Measurements from ENCODE around the gene PRM3.

The PRM3 gene

DNA sequence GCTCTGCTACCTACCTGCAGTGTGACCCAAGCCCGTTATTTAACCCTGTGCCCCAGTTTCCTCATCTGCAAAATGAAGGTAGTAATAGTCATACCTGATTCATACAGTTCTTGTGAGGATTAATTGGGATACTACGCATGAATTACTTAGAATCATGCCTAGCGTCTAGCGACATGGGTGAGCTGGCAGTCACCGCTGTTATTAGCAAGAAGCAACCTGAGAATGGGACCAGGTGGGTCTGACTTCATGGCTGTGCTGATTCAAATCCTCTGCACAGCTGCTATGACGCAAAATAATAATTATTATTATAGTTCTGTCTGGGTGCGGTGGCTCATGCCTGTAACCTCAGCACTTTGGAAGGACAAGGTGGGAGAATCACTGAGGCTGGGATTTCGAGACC, 25.3 kb downstream of the PRM3 start:
- Histone ChIP-seq H3K36me3 (ENCODE audit: control insufficient read depth, insufficient read depth, low read length) (0 out of 2 replicates have a peak, but pooled peaks cover 1% of the 10 kb centered on the region), H3K27me3 (ENCODE audit: control insufficient read depth, insufficient read depth, low read length) (no peaks in the 10 kb centered on the region), H3K9me3 (ENCODE audit: control insufficient read depth, insufficient read depth, low read length) (no peaks in the 10 kb centered on the region), H3K4me3 (ENCODE audit: low read depth, low read length) (no peak overlapping the region), H3K9ac (ENCODE audit: low read depth, low read length) (no peak overlapping the region), H3K4me1 (ENCODE audit: control insufficient read depth, insufficient read depth, low read length) (no peaks in the 10 kb centered on the region), H3K27ac (ENCODE audit: low read depth, low read length) (no peak overlapping the region)

DNA sequence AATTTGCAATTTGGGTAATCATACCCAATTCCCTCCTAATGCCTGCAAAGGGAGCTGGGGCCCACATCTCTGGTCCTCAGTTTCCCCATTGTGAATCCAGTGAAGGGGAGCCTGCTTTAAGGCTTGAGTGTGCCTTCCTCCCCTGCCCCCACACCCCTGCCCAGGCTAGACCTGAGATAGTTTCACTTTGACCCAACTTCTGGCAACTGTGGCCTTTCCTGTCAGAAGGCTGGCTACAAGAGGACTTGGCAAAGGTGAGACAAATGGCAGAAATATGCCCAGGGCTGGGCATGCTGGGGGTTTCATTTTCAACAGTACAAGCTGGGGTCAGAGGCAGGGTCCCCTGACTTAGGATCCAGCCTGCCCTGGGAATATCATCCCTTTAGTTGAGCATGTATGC, 27.4 kb downstream of the PRM3 start:
- H3K27ac ChIP-seq (ENCODE audit: low read depth, low read length) = no peak overlapping the region
- H3K9me3 ChIP-seq (ENCODE audit: control insufficient read depth, insufficient read depth, low read length) = no peaks in the 10 kb centered on the region
- no peaks in the 10 kb centered on the region for H3K27me3 ChIP-seq (ENCODE audit: control insufficient read depth, insufficient read depth, low read length)
- no peak overlapping the region for H3K4me3 ChIP-seq (ENCODE audit: low read depth, low read length)
- H3K36me3 ChIP-seq (ENCODE audit: control insufficient read depth, insufficient read depth, low read length) = no peaks in the 10 kb centered on the region
- no peak overlapping the region for H3K9ac ChIP-seq (ENCODE audit: low read depth, low read length)
- no peaks in the 10 kb centered on the region for H3K4me1 ChIP-seq (ENCODE audit: control insufficient read depth, insufficient read depth, low read length)

GRCh38 chr16:11245222-11245737, 28.1 kb downstream of the PRM3 start:
- H3K27ac ChIP-seq (ENCODE audit: low read depth, low read length) = no peak overlapping the region

GRCh38 chr16:11242658-11243057, 30.8 kb downstream of the PRM3 start:
- Histone ChIP-seq H3K27me3 (ENCODE audit: control insufficient read depth, insufficient read depth, low read length) (no peaks in the 10 kb centered on the region), H3K9me3 (ENCODE audit: control insufficient read depth, insufficient read depth, low read length) (no peaks in the 10 kb centered on the region), H3K27ac (ENCODE audit: low read depth, low read length) (no peak overlapping the region), H3K4me3 (ENCODE audit: low read depth, low read length) (no peak overlapping the region), H3K9ac (ENCODE audit: low read depth, low read length) (no peak overlapping the region), H3K4me1 (ENCODE audit: control insufficient read depth, insufficient read depth, low read length) (no peaks in the 10 kb centered on the region), H3K36me3 (ENCODE audit: control insufficient read depth, insufficient read depth, low read length) (no peaks in the 10 kb centered on the region)

More at GRCh38 chr16:11245222-11245737, 28.1 kb downstream of the PRM3 start:
- Histone ChIP-seq H3K9me3 (ENCODE audit: control insufficient read depth, insufficient read depth, low read length) (no peaks in the 10 kb centered on the region), H3K36me3 (ENCODE audit: control insufficient read depth, insufficient read depth, low read length) (no peaks in the 10 kb centered on the region), H3K4me1 (ENCODE audit: control insufficient read depth, insufficient read depth, low read length) (no peaks in the 10 kb centered on the region), H3K27me3 (ENCODE audit: control insufficient read depth, insufficient read depth, low read length) (no peaks in the 10 kb centered on the region), H3K4me3 (ENCODE audit: low read depth, low read length) (no peak overlapping the region), H3K9ac (ENCODE audit: low read depth, low read length) (no peak overlapping the region)

DNA sequence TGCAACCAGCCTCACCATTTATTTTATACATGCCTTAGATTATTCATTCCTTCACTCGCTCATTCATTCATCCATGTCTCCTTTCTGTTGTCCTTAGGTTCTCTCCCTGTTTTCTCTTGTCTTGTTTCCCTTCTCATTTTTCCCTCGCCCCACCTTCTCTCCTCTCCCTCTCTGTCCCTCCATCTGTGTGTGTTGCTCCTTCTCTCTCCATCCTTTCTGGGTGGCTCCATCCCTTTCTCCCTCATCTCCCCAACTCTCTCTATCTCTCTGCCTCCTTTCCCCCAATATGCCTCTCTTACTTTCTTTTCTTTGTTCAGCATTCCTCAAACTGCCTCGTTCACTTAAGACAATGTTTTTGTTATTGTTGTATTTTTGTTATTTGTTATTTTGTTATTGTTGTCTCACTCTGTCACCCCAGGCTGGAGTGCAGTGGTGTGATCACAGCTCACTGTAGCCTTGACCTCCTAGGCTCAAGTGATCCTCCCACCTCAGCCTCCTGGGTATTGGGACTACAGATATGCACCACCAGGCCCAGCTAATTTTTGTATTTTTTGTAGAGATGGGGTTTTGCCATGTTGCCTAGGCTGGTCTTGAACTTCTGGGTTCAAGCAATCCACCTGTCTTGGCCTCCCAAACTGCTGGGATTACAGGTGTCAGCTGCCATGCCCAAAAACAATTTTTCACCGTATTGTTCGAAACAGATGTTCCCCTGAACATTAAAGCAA, 31.8 kb downstream of the PRM3 start:
- Histone ChIP-seq H3K27ac (ENCODE audit: low read depth, low read length) (no peak overlapping the region), H3K4me1 (ENCODE audit: control insufficient read depth, insufficient read depth, low read length) (no peaks in the 10 kb centered on the region), H3K36me3 (ENCODE audit: control insufficient read depth, insufficient read depth, low read length) (no peaks in the 10 kb centered on the region), H3K9ac (ENCODE audit: low read depth, low read length) (no peak overlapping the region), H3K9me3 (ENCODE audit: control insufficient read depth, insufficient read depth, low read length) (no peaks in the 10 kb centered on the region), H3K27me3 (ENCODE audit: control insufficient read depth, insufficient read depth, low read length) (no peaks in the 10 kb centered on the region), H3K4me3 (ENCODE audit: low read depth, low read length) (no peak overlapping the region)

DNA sequence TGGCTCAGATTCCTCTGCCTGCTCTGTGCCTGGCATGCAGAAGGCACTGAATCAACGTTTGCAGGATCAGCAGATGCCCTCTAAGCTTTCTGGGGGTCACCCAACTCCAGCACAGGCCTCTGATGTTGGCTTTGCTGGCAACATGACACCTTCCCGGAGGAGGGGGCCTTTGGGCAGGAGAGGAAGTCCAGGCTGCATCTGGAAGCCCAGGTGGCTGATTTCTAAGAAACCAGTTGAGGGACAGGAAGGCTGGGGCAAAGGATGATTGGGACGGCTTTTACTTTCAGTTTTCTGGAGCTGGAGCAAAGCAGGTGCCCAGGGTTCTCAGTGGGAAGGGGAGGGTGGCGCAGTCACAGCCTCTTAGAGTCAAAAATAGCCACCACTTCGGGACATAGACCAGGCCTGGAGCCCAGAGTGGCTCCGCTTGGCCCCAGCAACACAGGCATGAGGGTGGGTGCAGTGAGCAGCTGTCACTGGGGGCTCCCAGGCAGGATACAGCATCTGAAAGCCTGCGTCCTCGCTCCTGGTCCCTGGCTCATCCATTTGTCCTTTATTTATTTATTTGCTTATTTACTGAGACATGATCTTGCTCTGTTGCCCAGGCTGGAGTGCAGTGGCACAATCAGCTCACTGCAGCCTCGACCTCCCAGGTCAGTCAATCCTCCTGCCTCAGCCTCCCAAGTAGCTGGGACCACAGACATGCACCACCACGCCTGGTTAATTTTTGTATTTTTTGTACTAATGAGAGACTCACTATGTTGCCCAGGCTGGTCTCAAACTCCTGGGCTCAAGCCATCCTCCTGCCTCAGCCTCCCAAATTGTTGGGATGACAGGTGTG, 32.6 kb downstream of the PRM3 start:
- Histone ChIP-seq H3K27ac (ENCODE audit: low read depth, low read length) (no peak overlapping the region), H3K9ac (ENCODE audit: low read depth, low read length) (no peak overlapping the region), H3K4me3 (ENCODE audit: low read depth, low read length) (no peak overlapping the region), H3K4me1 (ENCODE audit: control insufficient read depth, insufficient read depth, low read length) (no peaks in the 10 kb centered on the region), H3K36me3 (ENCODE audit: control insufficient read depth, insufficient read depth, low read length) (no peaks in the 10 kb centered on the region), H3K9me3 (ENCODE audit: control insufficient read depth, insufficient read depth, low read length) (no peaks in the 10 kb centered on the region), H3K27me3 (ENCODE audit: control insufficient read depth, insufficient read depth, low read length) (no peaks in the 10 kb centered on the region)

GRCh38 chr16:11239644-11240632, 33.5 kb downstream of the PRM3 start:
- H3K4me3 ChIP-seq (ENCODE audit: low read depth, low read length) = no peak overlapping the region
- H3K4me1 ChIP-seq (ENCODE audit: control insufficient read depth, insufficient read depth, low read length) = no peaks in the 10 kb centered on the region
- no peaks in the 10 kb centered on the region for H3K9me3 ChIP-seq (ENCODE audit: control insufficient read depth, insufficient read depth, low read length)
- H3K36me3 ChIP-seq (ENCODE audit: control insufficient read depth, insufficient read depth, low read length) = no peaks in the 10 kb centered on the region
- H3K9ac ChIP-seq (ENCODE audit: low read depth, low read length) = no peak overlapping the region
- no peaks in the 10 kb centered on the region for H3K27me3 ChIP-seq (ENCODE audit: control insufficient read depth, insufficient read depth, low read length)
- no peak overlapping the region for H3K27ac ChIP-seq (ENCODE audit: low read depth, low read length)

DNA sequence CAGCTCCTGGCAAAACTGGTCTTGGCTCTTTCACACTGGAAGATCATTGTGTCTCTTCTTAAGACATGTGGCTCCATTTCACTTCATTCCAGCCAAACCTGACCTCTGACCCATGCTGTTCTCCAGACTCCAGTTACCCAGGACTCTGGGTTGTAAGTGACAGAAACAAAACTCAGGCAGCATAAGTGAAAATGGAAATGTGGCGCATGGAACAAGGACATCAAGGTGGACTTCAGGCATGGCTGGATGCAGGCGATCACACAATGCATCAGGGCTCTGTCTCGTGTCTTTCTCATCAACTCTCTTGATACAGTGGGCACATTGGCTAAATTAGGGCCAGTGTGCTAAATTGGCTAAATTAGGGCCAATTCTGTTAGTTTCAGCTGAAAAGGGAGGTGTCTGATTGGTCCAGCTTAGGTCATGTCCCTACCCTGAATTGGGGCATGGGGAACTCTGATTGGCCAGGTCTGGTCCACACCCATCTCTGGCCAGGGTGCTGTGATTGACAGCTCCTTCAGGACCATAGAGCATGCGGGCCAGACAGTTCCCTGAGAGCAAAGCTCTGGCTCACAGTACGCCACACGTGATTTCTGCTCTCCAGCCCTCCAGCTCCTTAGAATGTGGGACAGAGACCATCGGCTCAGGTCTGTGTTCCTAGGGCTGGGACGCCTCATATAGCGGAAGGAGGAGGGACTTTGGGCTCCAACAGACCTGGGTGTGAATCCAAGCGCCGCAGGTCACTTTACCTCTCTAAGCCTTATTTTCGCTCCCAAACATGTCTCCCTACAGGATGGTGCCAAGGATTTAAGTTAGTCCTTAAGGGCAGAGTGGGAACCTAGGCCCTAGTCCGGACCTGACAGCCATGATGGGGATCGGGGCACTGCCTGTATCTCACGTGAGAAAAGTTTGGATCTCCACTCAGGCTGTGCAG, 34.9 kb downstream of the PRM3 start:
- Histone ChIP-seq H3K4me1 (ENCODE audit: control insufficient read depth, insufficient read depth, low read length) (no peaks in the 10 kb centered on the region), H3K27me3 (ENCODE audit: control insufficient read depth, insufficient read depth, low read length) (no peaks in the 10 kb centered on the region), H3K9ac (ENCODE audit: low read depth, low read length) (no peak overlapping the region), H3K9me3 (ENCODE audit: control insufficient read depth, insufficient read depth, low read length) (no peaks in the 10 kb centered on the region), H3K27ac (ENCODE audit: low read depth, low read length) (no peak overlapping the region), H3K4me3 (ENCODE audit: low read depth, low read length) (no peak overlapping the region), H3K36me3 (ENCODE audit: control insufficient read depth, insufficient read depth, low read length) (no peaks in the 10 kb centered on the region)

DNA sequence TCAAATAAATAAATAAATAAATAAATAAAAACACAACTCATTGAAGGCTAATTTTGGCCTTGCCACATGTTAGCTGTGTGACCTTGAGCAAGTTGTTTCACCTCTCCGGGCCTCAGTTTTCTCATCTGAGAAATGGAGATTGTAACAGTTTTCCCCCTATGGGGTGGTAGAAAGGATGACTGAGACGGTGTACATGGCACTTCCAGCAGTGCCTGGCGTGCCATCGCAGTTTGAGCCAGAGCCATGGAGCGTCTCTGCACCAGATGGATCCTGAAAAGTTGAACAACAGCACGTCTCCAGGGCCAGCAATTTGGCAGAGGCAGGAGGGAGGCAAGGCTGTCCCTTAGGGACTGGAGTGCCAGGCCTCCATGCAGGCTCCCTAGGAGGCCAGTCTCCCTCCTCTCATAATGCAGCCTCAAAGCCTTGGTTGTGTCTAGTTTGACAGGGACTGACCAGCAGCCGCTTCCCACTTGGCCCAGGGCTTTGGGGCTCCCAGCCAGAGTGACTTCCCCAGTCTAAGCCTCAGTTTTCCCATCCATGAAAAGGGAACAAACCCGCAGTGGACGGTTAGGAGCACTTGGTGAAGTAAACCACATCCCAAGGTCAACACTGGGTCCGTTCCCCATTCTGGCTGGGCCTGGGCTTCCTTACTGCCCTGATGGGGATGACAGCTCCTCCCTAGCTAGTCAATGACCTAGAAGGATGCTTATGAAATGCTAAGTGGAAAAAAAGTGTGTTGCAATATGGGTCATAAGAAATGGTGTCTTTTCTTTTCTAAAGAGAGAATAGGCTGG, 36.8 kb downstream of the PRM3 start:
- Histone ChIP-seq H3K4me3 (ENCODE audit: low read depth, low read length) (no peak overlapping the region), H3K4me1 (ENCODE audit: control insufficient read depth, insufficient read depth, low read length) (0 out of 2 replicates have a peak, but pooled peaks cover 6% of the 10 kb centered on the region), H3K9ac (ENCODE audit: low read depth, low read length) (no peak overlapping the region), H3K36me3 (ENCODE audit: control insufficient read depth, insufficient read depth, low read length) (no peaks in the 10 kb centered on the region), H3K9me3 (ENCODE audit: control insufficient read depth, insufficient read depth, low read length) (no peaks in the 10 kb centered on the region), H3K27me3 (ENCODE audit: control insufficient read depth, insufficient read depth, low read length) (peaks cover 2% of the 10 kb centered on the region; the same call in 1 of the 2 replicates), H3K27ac (ENCODE audit: low read depth, low read length) (no peak overlapping the region)
